ENCODE data around the gene NLRC5. TPM values are rescaled to one million over a fixed set of nuclear protein-coding genes. Genes with fewer than 3 reads are reported as not detected.

NLRC5 gene
- total and polyA plus RNA-seq, 5 donors from 2014 or later = 75.3 to 842 (median 98.2) TPM

GRCh38 chr16:57131351-57131970 is 142.1 kb downstream of the NLRC5 start:
- peak overlapping the region; percentile 95 to 99 (median 97) for H3K27ac Mint-ChIP-seq
- Histone ChIP-seq H3K9me3 (ENCODE audit: control insufficient read depth in 2 of 2, low read length in 2 of 2) (no peaks in the 10 kb centered on the region), H3K36me3 (ENCODE audit: control insufficient read depth, insufficient read depth, low read length) (no peaks in the 10 kb centered on the region), H3K4me3 (ENCODE audit: low read depth, low read length) (peak overlapping the region; percentile 52), H3K27ac (ENCODE audit: insufficient read depth, low read length, poor library complexity, severe bottlenecking) (peak overlapping the region; percentile 88), H3K27me3 (ENCODE audit: control insufficient read depth, insufficient read depth, low read length) (no peaks in the 10 kb centered on the region), H3K4me1 (ENCODE audit: control insufficient read depth, insufficient read depth, low read length, poor library complexity, severe bottlenecking) (peaks cover 99% of the 10 kb centered on the region)
- H3K27me3 Mint-ChIP-seq = no peaks in the 10 kb centered on the region
- peaks cover 0 to 2% (median 0%) of the 10 kb centered on the region in 7 donors for H3K9me3 Mint-ChIP-seq
- peak overlapping the region; percentile 73 to 96 (median 88) for H3K4me3 Mint-ChIP-seq
- ATAC-seq (ENCODE audit: low read depth in 2 of 2) = no peak
- peak in 2 of 3 donors; percentile 29 for DNase-seq
- H3K4me1 Mint-ChIP-seq = peaks cover 9 to 99% (median 63%) of the 10 kb centered on the region in 4 donors
- H3K36me3 Mint-ChIP-seq = peaks cover 10% of the 10 kb centered on the region

- Mint-ChIP-seq H3K36me3 (peaks cover 7% of the 10 kb centered on the region), H3K4me3 (peak overlapping the region; percentile 73 to 89 (median 80)), H3K27ac (peak overlapping the region; percentile 95 to 99 (median 98)), H3K4me1 (peaks cover 9 to 97% (median 53%) of the 10 kb centered on the region in 4 donors), H3K27me3 (no peaks in the 10 kb centered on the region), H3K9me3 (no peaks in the 10 kb centered on the region)
- Histone ChIP-seq H3K27ac (ENCODE audit: insufficient read depth, low read length, poor library complexity, severe bottlenecking) (peak overlapping the region; percentile 88), H3K4me1 (ENCODE audit: control insufficient read depth, insufficient read depth, low read length, poor library complexity, severe bottlenecking) (peaks cover 89% of the 10 kb centered on the region), H3K4me3 (ENCODE audit: low read depth, low read length) (no peak overlapping the region), H3K27me3 (ENCODE audit: control insufficient read depth, insufficient read depth, low read length) (no peaks in the 10 kb centered on the region), H3K36me3 (ENCODE audit: control insufficient read depth, insufficient read depth, low read length) (no peaks in the 10 kb centered on the region), H3K9me3 (ENCODE audit: control insufficient read depth in 2 of 2, low read length in 2 of 2) (no peaks in the 10 kb centered on the region)
- ATAC-seq (ENCODE audit: low read depth in 2 of 2) (no peak), DNase-seq (no peak)
Measured at GRCh38 chr16:57132470-57132869, 143.1 kb downstream of the NLRC5 start.

GRCh38 chr16:57133031-57133430 is 143.7 kb downstream of the NLRC5 start:
- Histone ChIP-seq H3K27me3 (ENCODE audit: control insufficient read depth, insufficient read depth, low read length) (no peaks in the 10 kb centered on the region), H3K4me3 (ENCODE audit: low read depth, low read length) (peak overlapping the region; percentile 58), H3K36me3 (ENCODE audit: control insufficient read depth, insufficient read depth, low read length) (no peaks in the 10 kb centered on the region), H3K9me3 (ENCODE audit: control insufficient read depth in 2 of 2, low read length in 2 of 2) (no peaks in the 10 kb centered on the region), H3K27ac (ENCODE audit: insufficient read depth, low read length, poor library complexity, severe bottlenecking) (peak overlapping the region; percentile 88), H3K4me1 (ENCODE audit: control insufficient read depth, insufficient read depth, low read length, poor library complexity, severe bottlenecking) (peaks cover 84% of the 10 kb centered on the region)
- H3K4me3 Mint-ChIP-seq = peak overlapping the region; percentile 73 to 94 (median 88)
- peaks cover 6% of the 10 kb centered on the region for H3K36me3 Mint-ChIP-seq
- no peaks in the 10 kb centered on the region for H3K9me3 Mint-ChIP-seq
- ATAC-seq (ENCODE audit: low read depth in 2 of 2) (no peak), DNase-seq (no peak)
- H3K4me1 Mint-ChIP-seq = peaks cover 9 to 96% (median 48%) of the 10 kb centered on the region in 4 donors
- H3K27ac Mint-ChIP-seq = peak overlapping the region; percentile 95 to 99 (median 98)
- H3K27me3 Mint-ChIP-seq = no peaks in the 10 kb centered on the region

Other genes with a start within 250 kb of the NLRC5 start
- not detected for gene SLC12A3, start 124.3 kb upstream of the NLRC5 start, total RNA-seq
- not detected for gene SLC12A3, start 124.3 kb upstream of the NLRC5 start, polyA plus RNA-seq
- gene HERPUD1, start 57.4 kb upstream of the NLRC5 start, total RNA-seq = 454 TPM
- gene HERPUD1, start 57.4 kb upstream of the NLRC5 start, polyA plus RNA-seq = 100 to 1,000 TPM; 133 to 174 (median 144) TPM
- gene CETP, start 27.6 kb upstream of the NLRC5 start, total RNA-seq = not detected
- under 1 TPM in 1 of 4 donors, not detected in 3; 0.27 TPM for gene CETP, start 27.6 kb upstream of the NLRC5 start, polyA plus RNA-seq
- gene CPNE2, start 103.0 kb downstream of the NLRC5 start, total RNA-seq = 15.3 TPM
- 10 to 100 TPM; 31.7 to 54.7 (median 47.3) TPM for gene CPNE2, start 103.0 kb downstream of the NLRC5 start, polyA plus RNA-seq
- gene PSME3IP1, start 196.5 kb downstream of the NLRC5 start, total RNA-seq = 140 TPM
- 10 to 100 TPM; 68.1 to 81.5 (median 71.8) TPM for gene PSME3IP1, start 196.5 kb downstream of the NLRC5 start, polyA plus RNA-seq
- 25.7 TPM for gene RSPRY1, start 196.8 kb downstream of the NLRC5 start, total RNA-seq
- 10 to 100 TPM; 26.7 to 46.4 (median 36.1) TPM for gene RSPRY1, start 196.8 kb downstream of the NLRC5 start, polyA plus RNA-seq